M059J (cell line): ENCODE data around the gene PRR5. TPM values are rescaled to one million over a fixed set of nuclear protein-coding genes. Genes with fewer than 3 reads are reported as not detected.
"Not testable (repeated sequence)": the region's sequence is repeated elsewhere in the genome, so short reads cannot be mapped to it uniquely, and the experiment has no call there.

Experiments used
- DNase-seq: peaks from one replicate; pipeline ENCODE4 v3.0.0-alpha.2; 2012; ENCODE audit warnings: low read depth
- total RNA-seq: library from RNA; depleted of rRNA; stranded (reverse); fragments of >200 nt; shearing (Covaris generic); gene quantifications from 2 replicates; pipeline ENCODE4 v1.2.3, GENCODE V29; 2014

Gene PRR5
- total RNA-seq, 1 experiment from 2014 or later = not detected

DNA sequence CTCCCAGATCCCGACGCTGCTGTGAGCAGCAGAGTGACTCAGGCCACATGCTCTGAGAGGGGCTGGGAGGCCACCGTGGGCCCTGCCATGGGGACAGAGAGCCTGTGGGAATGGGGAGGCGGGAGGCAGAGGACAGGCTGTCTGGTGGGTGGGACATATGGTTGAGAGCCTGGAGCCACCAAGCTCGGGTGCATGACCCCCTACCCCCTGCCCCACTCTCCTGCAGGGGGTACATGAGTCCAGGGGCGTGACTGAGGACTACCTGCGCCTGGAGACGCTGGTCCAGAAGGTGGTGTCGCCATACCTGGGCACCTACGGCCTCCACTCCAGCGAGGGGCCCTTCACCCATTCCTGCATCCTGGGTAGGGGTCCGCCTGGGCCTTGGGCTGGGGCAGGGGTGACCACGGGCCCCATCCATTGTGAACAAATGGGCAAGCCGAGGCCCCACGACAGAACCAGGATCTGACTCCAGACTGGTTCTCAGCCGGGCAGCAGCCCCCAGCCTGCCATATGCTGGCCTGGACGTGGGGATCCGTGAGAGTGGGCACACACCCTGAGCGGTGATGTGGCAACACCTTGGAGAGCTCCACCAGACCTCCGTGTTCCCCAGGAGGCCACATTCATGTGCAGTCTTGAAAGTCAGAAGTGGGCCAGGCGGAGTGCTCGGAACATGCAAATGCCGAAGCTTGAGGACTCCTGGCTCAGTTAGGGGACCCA lies 33.0 kb downstream of the PRR5 start:
- no peak for DNase-seq

DNA sequence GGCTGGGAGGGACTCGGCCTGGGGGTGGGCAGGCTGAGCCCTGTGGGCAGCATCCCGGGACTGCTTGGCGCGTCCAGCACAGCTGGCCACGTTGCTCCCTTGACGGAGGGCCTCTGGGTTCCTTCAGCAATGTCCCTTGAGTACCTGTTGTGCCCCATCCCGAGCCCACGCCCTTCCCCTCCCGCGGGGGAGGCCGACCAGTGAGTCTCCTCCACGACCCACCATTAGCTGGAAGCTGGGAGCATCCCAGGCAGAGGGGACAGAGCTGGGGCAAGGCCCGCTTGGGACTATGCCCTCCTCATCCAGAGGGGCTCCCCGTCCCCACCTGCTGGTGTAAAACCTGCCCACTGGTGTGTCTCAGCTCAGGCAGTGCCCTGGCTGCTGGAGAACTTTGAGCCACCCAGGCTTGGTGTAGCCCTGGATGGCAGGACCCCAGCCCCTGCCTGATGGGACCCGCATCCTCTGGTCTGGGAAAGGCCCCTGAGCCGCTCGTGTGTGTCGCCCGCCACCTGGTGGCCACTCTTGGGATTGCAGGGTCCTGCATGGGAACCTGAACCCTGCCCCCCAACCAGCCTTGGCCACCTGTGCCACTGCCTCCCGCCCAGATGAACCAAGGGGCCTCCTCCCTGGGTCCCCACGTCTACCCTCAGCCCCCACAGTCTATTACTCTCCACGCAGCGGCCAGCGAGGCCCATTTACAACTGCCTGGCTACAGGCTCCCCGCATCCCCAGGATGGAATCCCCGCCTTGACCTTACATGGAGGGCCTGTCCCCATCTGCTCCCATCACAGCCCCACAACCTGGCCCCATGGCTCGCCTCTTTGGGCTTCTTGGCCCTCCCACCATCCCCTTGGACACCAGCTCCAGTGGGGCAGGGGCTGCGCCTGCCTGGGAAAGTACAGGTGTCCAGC lies 33.8 kb downstream of the PRR5 start:
- DNase-seq = peak; percentile 25

DNA sequence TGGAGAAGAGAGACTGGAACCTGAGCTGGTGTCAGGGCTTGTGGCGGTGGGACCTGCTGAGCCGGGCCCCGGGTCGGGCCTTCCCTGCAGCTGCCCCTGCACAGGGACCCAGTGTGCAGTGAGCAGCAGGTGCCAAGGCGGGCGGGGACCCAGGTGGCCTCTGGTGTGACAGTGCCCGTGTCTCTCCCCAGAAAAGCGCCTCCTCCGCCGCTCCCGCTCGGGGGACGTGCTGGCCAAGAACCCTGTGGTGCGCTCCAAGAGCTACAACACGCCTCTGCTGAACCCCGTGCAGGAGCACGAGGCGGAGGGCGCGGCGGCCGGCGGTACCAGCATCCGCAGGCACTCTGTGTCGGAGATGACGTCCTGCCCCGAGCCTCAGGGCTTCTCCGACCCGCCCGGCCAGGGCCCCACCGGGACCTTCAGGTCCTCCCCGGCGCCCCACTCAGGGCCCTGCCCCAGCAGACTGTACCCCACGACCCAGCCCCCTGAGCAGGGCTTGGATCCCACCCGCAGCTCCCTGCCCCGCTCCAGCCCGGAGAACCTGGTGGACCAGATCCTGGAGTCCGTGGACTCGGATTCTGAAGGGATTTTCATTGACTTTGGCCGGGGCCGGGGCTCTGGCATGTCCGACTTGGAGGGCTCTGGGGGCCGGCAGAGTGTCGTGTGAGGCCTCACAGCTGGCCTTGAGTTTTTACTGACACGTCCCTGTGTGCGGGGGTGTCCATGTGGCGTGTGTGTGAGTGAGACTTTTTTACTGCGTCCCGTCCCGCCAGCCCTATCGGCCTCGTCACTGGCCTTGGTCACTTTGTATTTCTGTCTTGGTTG lies 34.8 kb downstream of the PRR5 start:
- no peak for DNase-seq

DNA sequence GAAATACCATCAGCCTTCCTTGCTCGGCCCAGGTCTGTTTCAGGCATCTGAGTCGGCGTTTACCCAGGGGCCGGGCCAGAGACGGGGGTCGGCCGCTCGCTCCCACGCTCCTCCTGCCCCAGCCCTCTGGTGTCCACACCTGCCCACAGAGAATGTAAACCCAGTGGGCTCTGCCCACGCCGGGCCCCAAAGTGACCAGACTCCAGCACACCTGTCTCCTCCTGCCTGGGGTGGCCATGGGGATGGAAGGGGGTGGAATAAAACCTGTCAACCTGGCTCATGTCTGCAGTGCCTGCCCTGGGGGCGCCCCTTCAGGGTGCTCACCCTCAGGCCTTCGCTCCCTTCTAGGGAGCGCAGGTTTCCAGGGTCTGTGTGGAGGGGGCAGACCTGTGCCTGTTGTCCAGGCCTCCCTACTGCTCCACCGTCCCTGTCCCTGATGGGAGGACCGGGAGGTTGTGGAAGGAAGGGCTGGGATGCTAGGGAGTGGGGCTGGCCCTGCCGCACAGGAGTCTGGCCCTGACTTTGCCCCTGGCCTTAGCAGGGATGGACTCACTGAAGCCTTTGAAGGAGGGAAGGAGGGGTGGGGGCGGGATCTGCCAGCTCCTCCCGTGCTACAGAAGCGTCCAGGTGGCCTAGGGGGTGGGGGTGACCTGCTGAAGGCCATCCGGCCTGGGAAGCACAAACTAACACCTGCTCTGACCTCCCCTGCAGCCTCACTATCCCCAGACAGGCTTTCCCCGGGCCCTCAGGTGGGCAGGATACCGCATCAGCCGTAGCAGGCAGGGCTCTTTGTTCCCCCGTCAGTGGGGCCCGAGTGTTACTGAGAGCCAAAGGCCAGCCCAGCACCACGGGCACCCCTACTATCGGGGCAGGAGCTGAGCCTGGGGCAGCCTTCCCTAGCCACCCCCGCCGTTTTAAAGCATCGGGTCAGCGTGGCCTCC lies 35.7 kb downstream of the PRR5 start:
- DNase-seq = no peak

DNA sequence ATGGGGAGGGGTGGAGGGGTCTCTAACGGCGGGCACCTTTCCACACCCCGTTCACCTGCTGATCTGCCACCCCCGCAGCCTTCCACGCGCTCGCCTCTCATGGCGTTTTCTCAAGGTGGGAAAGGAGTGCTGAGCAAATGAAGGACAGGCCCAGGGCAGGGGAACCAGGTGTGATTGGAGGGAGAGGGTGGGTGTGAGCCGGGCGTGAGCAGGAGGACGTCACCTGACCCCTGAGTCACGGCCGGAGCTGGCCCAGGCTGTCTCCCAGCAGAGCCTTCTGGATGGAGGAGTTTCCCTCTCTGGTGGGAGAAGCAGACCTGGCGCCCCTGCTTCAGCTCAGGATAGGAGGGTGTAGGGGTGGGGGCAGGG lies 36.3 kb downstream of the PRR5 start:
- DNase-seq = no peak

DNA sequence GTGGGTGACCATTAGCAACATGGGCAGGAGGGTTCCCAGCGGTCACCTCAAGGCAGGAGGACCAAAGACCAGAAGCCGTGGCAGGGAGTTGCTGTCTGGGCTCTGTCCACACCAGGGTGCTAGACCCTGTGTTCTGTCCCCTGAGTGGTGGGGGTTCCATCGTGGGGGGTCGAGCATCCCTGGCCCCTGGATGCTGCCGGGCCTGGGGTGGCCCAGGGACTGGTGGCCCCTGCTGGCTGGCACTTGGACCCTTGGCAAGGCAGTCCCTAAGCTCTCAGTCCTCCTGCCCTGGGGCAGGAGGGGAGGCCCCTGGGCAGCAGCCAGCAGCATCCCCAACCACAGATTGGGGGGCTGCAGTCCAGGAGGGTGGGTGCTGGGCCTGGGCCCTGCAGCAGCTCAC lies 37.0 kb downstream of the PRR5 start:
- no peak for DNase-seq

DNA sequence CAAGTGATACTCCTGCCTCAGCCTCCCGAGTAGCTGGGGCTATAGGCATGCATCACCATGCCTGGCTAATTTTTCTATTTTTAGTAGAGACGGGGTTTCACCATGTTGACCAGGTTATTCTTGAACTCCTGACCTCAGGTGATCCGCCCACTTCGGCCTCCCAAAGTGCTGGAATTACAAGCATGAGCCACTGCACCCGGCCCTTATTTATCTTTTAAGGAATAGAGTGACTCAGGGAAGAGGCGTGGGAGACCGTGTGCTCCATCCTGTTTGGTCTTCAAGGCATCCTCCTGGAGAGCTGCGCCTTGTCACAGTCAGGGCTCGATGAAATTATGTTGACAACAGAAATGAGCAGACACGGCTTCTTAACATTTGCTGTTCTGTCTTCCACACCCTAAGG lies 37.7 kb downstream of the PRR5 start:
- peak; percentile 51 for DNase-seq

DNA sequence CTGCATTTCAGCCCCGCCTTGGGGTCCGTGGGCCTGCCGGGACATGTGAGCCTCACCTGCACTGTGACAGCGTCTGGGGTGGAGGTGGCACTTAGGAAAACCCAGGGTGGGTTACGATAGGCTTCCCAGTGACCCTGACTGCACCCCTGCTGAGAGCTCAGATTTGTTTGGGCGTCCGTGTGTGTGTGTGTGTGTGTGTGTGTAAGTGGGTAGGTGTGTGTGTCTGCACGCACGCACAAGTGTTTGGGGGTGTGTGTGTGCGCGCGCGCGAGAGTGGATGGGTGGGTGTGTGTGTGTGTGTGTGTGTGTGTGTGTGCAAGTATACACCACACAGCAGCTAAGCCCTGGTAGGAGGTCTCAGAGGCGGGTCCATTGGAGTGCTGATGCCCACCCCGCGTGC lies 38.3 kb downstream of the PRR5 start:
- DNase-seq = no peak

DNA sequence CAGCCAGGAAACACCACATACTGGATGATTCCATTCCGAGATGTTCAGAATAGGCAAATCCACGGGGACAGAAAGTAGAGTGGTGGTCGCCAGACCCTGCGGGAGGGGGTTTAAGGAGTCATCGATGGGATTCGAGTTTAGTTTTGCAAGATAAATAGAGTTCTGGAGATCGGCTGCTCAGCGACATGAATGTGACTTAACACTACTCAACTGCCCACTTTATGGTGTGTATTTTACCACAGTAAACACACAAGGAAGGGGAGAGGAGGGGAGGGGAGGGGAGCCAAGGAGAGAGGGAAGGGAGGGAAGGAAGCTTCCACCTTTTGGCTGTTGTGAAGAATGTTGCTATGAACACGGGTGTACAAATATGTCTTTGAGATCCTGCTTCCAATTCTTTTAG lies 39.9 kb downstream of the PRR5 start:
- no peak for DNase-seq

DNA sequence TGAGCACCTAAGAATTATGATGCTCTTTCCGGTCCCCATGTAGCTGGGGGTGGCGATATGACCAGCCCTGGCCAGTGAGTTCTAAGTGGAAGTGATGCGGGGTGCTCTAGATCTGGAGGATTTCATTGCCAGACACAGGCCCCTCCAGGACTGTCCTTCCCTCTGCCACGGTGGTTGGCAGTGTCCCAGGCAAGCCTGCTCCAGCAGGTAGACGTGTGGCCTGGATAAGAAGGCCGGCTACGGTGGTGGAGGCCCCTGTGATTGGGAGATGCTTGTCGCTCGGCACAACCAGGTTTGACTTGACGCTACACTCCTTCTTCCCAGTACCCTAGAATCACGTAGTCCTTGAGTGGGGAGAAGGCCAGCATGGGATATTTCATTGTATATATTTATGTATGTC lies 41.2 kb downstream of the PRR5 start:
- no peak for DNase-seq

DNA sequence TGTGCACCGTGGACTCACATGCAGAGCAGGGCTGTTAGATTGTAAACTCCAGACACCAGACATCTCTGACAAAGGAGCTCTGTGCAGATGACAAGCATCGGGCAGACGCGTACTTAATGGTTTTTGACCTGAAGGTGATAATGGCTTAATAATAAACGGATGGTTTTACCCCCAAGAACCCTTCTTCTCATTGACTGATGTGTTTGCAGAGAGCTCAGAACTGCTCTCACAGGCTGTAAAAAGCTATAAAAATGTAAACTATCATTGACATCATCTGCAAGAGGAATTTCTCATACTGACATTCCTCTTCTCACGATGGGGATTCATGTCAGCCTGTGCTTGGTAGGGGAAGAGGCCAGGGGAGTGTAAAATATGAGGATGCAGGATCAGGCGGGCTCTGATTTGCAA lies 41.8 kb downstream of the PRR5 start:
- DNase-seq = no peak

DNA sequence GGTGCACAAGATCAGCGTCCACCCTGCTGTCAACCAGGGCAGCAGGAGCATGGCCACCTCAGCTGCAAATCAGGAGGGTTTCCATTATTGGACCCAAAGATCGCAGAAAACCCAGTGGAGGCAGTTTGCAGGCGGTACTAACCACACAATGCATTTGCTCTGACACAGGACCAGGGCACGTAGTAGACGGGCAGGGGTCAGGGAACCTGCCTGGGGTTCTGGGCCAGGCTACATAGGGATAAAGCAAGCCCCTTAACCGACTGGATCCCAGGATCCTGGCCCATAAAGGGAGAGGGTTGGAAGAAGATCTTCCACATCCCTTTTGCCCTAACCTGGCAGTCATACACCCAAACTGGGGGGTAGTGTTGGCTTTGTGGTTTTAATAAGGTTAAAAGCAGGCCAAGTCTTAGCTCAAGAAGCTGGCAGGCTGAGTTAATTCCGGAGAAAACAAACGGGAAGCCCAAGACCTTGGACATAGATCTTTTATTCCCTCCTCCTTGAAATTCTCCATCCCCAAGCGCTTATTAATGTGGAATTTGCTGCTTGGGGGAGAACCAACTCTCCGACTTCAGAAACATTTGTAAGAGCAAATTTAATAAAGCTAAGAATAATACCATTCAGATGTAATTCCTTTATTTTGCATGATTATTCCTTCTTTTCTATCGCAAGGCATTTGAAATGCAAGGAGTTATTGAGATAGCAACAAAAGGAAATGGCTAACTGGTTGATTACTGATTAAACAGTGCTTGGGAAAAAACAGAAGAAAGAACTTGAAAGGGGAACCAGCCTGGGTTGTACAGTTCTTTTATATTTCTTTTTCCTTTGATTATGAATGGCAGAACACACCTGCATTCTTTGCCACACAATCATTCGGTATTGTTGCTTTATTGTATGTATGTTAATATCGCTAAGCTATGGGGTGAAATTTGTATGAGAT lies 44.1 kb downstream of the PRR5 start:
- no peak for DNase-seq

DNA sequence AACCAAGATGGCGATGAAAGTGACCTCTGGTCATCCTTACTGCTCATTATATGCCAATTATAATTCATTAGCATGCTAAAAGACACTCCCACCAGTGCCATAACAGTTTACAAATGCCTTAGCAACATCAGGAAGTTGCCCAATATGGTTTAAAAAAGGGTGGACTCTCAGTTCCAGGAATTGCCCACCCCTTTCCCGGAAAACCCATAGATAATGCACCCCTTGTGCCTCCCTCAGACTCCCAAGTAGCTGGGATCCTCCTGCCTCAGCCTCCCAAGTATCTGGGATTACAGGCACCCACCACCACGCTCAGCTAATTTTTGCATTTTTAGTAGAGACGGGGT lies 45.8 kb downstream of the PRR5 start:
- DNase-seq = not testable (repeated sequence)

DNA sequence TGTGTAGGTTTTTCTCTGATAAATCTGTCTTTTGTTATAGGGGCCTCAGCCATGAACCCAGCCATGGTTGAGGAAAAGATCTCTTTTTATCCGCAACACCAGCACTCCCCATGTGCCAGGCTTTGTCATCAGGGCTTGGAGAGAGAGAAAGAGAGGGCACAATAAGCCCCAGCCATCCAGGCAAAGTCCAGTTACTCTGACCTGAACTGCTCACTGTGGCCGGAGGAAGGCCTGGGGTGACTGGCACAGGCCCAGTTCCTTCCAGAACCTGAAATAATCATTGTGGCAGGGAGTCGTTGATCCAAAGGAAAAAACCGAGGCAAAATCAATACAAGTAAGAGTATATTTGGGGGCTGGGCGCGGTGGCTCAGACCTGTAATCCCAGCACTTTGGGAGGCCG lies 46.5 kb downstream of the PRR5 start:
- DNase-seq = no peak

DNA sequence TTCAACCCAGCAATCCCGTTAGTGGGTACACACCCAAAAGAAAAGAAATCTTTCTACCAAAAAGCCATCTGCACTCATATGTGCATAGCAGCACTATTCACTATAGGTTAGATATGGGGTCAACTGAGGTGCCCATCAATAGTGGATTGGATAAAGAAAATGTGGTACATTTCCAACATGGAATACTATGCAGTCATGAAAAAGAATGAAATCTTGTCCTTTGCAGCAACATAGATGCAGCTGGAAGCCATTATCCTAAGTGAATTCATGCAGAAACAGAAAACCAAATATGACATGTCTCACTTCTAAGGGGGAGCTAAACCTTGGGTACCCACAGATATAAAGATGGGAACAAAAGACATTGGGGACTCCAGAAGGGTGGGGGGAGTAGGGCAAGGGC lies 48.5 kb downstream of the PRR5 start:
- DNase-seq = no peak

DNA sequence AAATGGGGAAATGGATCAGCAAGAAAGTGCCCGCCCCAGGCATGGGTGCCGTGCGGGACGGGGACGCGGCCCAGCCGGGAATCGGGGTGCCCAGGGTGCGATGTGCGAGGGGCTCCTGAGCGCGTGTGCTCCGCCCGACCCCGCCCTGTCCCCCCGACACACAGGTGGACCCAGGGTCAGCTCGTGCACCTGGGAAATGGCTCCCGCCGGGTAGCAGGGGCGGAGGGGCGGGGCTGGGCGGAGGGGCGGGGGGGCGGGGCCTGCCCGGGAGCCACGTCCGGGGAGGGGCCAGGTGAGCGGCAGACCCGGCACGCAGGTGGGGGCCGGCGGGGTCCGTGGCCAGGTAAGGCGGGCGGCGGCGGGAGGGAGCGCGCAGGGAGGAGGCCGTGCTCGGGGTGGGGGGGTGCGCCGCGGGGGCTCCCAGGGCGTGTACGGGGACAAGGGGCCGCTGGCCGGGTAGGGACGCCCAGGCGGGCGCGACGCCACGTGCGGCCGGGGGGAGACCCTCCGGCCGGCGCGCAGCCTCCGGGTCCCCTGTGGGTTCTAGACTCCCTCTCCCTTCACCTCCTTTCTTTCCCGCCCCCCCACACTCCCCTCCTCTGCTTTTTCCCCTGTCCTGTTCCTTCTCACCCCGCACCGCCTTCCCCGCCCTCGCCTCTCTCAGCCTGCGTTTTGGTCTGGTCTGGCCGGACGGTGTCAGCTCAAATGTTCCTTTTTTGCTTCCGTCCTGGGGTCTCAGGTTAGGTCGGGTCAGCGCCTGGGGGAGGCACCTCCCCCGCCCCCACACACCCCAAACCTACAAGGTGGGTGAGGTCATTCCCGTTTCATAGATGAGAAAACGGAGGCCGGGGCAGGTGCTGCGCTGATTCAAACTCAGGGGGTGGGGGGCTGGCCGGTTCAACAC lies 50.5 kb downstream of the PRR5 start, which contains the start of gene ARHGAP8:
Gene ARHGAP8 (plus strand): TSS at position 291 of the 904 bp plus-strand sequence. CDS start 33,953 bp downstream, outside the sequence.
- DNase-seq = no peak

DNA sequence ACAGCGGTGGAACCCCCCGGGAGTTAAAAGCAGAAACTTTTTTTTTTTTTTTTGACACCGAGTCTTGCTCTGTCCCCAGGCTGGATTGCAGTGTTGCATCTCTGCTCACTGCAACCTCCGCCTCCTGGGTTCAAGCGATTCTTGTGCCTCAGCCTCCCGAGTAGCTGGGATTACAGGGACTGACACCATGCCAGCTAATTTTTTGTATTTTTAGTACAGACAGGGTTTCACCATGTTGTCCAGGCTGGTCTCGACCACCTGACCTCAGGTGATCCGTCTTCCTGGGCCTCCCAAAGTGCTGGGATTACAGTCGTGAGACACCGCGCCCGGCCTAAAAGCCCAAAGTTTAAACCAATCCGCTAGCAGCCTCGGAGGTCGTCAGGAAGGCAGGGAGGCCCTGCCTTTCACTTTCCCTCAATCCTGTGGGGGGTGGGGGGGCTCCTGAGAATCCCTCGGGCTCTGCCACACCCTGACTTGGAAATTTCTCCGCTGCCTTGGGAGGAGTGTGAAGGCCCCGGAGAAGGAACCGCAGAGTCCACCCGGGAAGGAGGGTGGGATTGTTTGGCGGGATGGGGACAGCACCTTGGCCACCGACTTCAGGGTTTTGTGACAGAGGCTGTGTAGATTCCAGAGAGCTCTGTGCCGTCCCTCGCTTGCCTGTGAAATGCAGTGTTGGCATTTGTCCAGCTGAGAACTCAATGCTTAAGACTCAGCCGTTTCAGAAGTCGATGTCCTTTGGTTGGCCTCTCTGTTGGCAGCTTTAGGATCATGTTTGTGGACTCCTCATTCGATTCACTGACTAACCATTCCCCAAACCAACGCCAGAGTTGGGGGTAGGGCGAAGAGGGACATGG lies 51.4 kb downstream of the PRR5 start:
- no peak for DNase-seq

DNA sequence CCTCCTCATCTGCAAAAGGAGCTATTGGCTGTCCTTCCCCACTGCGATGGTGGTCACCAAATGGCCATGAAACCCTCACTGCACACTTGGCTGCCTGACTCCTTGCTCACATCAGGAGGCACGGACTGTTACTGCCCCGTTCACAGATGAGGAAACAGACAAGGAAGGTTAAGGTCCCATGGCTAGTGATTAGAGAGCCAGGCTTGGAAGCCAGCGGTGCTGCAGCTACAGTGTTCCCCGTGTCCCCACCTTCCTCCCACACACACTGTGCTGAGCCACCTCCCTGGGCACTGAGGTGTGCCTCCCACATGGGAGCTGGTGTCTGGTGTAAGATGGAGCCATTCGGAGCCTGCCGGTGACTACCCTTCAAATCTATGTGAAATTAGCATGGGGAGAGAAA lies 53.0 kb downstream of the PRR5 start:
- DNase-seq = no peak
